GM18520 (cell line): ENCODE data around the gene PRKAA1.
"Not testable (repeated sequence)": the region's sequence is repeated elsewhere in the genome, so short reads cannot be mapped to it uniquely, and the experiment has no call there.

Experiments
- ATAC-seq: cut with Tn5 transposase; IDR thresholded peaks from one replicate; pipeline ENCODE4 v1.9.1; 2021; ENCODE audit not compliant: unreplicated experiment

Gene PRKAA1

DNA sequence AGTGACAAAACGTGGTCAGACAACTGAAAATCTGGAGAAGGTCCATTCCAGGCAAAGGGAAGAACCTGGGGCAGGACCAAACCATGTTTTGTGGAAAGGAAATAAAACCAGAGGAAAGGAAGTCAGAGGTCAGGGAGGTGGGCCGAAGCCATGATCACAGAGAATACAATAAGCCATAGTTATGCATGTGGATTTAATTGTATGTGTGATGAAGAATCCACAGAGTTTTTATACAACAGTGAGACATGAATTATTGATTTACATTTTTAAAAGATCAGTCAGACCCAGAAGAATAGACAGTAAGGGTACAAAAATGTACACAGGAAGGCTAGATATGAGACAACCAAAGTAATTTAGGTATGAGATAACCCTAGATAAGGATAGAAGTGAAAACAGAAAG is 63.2 kb downstream of the PRKAA1 start:
- no peak for ATAC-seq

- ATAC-seq, result no peak
Observed at GRCh38 chr5:40733879-40734563, 64.2 kb downstream of the PRKAA1 start.

- ATAC-seq, result no peak
Observed at GRCh38 chr5:40733434-40733833, 64.7 kb downstream of the PRKAA1 start.

DNA sequence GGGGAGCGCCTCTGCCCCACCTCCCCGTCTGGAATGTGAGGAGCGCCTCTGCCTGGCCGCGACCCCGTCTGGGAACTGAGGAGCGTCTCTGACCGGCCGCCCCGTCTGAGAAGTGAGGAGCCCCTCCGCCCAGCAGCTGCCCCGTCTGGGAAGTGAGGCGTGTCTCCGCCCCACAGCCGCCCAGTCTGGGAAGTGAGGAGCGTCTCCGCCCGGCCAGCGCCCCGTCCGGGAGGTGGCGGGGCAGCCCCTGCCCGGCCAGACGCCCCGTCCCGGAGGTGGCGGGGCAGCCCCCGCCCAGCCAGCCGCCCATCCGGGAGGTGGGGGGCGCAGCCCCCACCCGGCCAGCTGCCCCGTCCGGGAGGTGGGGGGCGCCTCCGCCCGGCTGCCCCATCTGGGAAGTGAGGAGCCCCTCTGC is 75.7 kb downstream of the PRKAA1 start:
- not testable (repeated sequence) for ATAC-seq

DNA sequence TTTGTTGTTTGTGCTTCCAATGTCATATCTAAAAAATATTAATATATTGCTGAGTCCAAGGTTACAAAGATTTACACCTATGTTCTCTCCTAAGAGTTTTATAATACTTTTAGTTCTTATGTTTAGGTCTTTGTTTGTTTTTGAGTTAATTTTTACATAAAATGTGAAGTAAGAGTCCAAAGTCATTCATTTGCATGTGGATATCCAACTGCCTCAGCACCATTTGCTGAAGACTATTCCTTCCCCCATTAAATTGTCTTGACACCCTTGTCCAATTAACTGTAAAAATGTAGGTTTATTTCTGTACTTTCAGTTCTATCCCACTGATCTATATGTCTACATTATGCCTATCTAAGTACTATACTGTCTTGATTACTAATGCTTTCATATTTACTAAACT is 78.1 kb downstream of the PRKAA1 start:
- no peak for ATAC-seq

- no peak for ATAC-seq
Observed at GRCh38 chr5:40717281-40717680, 80.9 kb downstream of the PRKAA1 start.

DNA sequence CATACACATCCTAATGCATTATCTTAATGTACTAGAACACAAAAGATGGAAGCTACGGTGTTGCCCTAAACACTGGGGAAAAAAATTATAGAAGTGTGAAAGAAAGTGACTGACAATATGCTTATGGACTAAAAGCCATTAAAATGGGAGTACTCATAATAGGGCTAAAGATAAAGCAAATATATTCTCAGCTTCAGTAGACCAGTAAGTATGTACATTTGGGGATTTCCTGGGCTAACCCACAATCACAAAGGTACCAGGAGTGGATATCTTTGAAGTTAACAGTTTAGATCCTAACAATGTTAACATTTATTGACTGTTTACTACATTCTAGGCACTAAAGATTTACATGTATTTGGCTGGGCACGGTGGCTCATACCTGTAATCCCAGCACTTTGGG is 81.6 kb downstream of the PRKAA1 start:
- ATAC-seq, result no peak

DNA sequence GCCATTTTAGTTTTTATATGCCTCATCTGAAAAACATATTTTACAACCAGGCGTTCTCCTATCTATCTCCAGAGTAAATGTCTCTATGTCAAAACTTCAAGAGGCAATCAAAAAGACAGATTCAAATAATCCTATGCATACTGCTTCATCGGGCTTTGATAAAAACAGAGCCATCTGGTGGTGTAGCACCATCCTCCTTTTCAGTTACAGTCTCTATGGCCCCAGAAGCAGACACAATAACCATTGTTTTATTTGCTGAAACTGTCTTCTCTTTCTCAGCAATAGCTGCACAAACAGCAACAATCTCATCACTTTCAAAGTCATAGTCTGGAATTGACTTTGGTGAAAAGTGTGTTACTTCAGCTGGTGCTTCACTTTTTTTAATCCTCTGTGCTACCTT is 82.2 kb downstream of the PRKAA1 start:
- no peak for ATAC-seq

DNA sequence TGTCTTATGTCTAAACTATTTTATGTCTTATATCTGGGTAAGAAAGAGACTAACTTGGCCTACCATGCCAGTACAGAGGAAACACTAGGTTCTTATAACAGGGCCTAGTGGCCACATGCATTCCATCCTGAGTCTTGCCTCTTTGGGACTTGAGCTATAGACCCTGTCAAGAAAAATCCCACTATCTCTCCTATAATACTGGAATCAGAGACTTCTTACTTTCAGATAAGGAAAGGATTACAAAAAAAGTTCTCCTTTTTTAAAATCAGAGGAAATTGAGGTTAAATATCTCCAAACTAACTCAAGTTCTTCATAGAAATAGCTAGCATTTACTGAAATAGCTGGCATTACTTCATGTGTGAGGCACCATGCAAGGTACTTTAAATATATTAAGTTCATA is 84.2 kb downstream of the PRKAA1 start:
- ATAC-seq, result no peak

DNA sequence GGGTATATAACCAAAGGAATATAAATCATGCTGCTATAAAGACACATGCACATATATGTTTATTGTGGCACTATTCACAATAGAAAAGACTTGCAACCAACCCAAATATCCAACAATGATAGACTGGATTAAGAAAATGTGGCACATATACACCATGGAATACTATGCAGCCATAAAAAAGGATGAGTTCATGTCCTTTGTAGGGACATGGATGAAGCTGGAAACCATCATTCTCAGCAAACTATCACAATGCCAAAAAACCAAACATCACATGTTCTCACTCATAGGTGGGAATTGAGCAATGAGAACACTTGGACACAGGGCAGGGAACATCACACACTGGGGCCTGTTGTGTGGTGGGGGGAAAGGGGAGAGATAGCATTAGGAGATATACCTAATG is 87.6 kb downstream of the PRKAA1 start:
- ATAC-seq, result not testable (repeated sequence)
